C1 segment of cervical spinal cord (tissue), 14 donors: ENCODE results near the gene PTPRU.
A peak's percentile ranks its signal among the peaks of the same experiment; 100 is the strongest.

Source experiments
- DNase-seq, 14 donors: peaks; one replicate each; lab custom pipeline; 2025; lab: John Stamatoyannopoulos, UW

PTPRU gene

GRCh38 chr1:29317063-29317915 lies 81.0 kb downstream of the PTPRU start:
- no peak for DNase-seq

- no peak for DNase-seq
These were observed 81.7 kb downstream of the PTPRU start for GRCh38 chr1:29317916-29318530.

GRCh38 chr1:29318724-29319123 lies 82.4 kb downstream of the PTPRU start:
- no peak for DNase-seq

GRCh38 chr1:29319300-29320110 lies 83.2 kb downstream of the PTPRU start:
- no peak for DNase-seq

GRCh38 chr1:29320156-29320940 lies 84.0 kb downstream of the PTPRU start:
- no peak for DNase-seq

GRCh38 chr1:29321176-29321575 lies 84.9 kb downstream of the PTPRU start:
- no peak for DNase-seq

GRCh38 chr1:29322147-29322694 lies 85.9 kb downstream of the PTPRU start:
- DNase-seq = no peak

- no peak for DNase-seq
These were observed 86.7 kb downstream of the PTPRU start for GRCh38 chr1:29322861-29323585.

GRCh38 chr1:29323636-29324035 lies 87.3 kb downstream of the PTPRU start:
- peak in 8 of 14 donors; percentile 12 to 49 (median 26) for DNase-seq

GRCh38 chr1:29324202-29324601 lies 87.9 kb downstream of the PTPRU start:
- no peak for DNase-seq

GRCh38 chr1:29324771-29325351 lies 88.5 kb downstream of the PTPRU start:
- no peak for DNase-seq

GRCh38 chr1:29325675-29326074 lies 89.4 kb downstream of the PTPRU start:
- DNase-seq = peak in 2 of 14 donors; percentile 10 to 13

- no peak for DNase-seq
These were observed 89.8 kb downstream of the PTPRU start for GRCh38 chr1:29326123-29326522.

GRCh38 chr1:29327223-29327935 lies 91.1 kb downstream of the PTPRU start:
- no peak for DNase-seq

- DNase-seq = no peak
These were observed 92.9 kb downstream of the PTPRU start for GRCh38 chr1:29329022-29329775.

GRCh38 chr1:29330089-29330488 lies 93.8 kb downstream of the PTPRU start:
- DNase-seq = no peak

GRCh38 chr1:29330856-29331255 lies 94.5 kb downstream of the PTPRU start:
- DNase-seq = no peak

GRCh38 chr1:29331309-29331708 lies 95.0 kb downstream of the PTPRU start:
- DNase-seq = no peak

GRCh38 chr1:29331729-29332128 lies 95.4 kb downstream of the PTPRU start:
- DNase-seq = no peak
